Suprapubic skin (tissue), 3 donors: Measurements from ENCODE around the gene TOX3.

Source experiments
- CTCF ChIP-seq, 2 donors: fragments of 200-600 bp in 1 of 2; fragments of 450-650 bp in 1 of 2; sonication (generic) in 1 of 2; IDR thresholded peaks; one replicate each; pipeline ENCODE4 v1.5.1; 2016 to 2019; ENCODE audit warnings: antibody characterized with exemption in 2 of 2, mild to moderate bottlenecking in 1 of 2, moderate library complexity in 1 of 2
- POLR2A ChIP-seq, 2 donors: fragments of 450-650 bp; IDR thresholded peaks; one replicate each; pipeline ENCODE4 v1.6.1; 2017; ENCODE audit warnings: antibody characterized with exemption in 2 of 2, mild to moderate bottlenecking in 2 of 2, moderate library complexity in 2 of 2

- TF ChIP-seq CTCF (IDR thresholded peaks at IDR 0.05), result no peak
- TF ChIP-seq POLR2A (IDR thresholded peaks at IDR 0.05), result no peak
Observed at GRCh38 chr16:52433643-52434042, 113.3 kb downstream of the TOX3 start.
